GM19351 (cell line): Measurements from ENCODE around the gene TAB2.

Experiments used
- ATAC-seq: cut with Tn5 transposase; IDR thresholded peaks from one replicate; pipeline ENCODE4 v1.9.1; 2021; ENCODE audit warnings: mild to moderate bottlenecking, moderate library complexity; ENCODE audit not compliant: unreplicated experiment

The TAB2 gene

DNA sequence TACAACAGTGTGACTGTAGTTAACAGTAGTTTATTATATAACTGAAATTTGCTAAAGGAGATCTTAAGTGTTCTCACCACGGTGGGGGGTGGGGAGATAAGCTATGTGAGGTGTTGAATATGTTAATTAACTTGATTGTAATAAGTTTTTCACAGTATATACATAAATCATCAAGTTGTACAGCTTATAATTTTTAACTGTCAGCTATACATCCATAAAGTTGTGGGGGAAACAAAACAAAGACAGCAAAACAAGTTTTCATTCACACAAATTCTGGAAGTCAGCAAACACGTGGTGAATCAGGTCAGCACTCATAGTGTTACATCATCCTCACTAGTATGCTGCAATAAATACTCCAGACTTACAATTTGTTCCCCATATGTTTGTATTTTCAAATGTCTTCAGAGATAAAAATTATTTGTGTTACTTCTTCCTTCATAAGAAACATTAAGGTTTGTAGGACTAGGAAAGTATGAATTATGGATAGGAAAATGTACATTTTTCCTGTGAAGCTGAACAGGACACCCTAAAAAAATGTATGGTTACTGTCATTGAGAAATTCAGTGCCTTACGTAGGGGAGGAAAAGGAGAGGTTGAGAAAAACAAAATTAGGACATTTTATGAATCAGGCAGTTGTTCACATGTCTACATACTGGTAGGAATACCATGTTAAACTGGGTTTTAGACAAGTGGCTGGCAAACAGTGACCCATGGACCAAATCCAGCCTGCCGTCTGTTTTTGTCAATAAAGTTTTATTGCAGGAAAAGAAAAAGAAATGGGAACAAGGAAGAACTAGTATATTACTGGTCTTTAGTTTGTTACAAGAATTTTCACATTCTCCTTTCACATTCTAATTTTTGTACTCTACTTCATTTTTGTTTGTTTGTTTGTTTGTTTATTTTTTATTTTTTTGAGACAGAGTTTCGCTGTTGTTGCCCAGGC lies 88.6 kb downstream of the TAB2 start:
- no peak for ATAC-seq

DNA sequence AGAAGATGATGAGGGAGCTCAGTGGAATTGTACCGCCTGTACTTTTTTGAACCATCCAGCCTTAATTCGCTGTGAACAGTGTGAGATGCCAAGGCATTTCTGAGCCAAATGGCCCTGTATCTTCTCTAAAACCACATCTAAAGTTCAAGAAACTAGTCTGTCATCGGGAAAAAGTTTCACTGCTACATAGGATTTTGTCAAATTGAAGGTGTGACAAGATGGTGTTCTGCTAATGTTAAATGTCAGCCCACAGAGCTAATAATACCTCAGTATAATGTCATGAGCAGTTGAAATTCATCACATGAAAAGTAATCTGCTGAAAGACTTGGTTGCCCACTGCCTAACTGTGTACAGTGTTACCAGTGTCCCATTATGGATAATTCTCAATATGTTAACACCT lies 92.1 kb downstream of the TAB2 start:
- no peak for ATAC-seq

DNA sequence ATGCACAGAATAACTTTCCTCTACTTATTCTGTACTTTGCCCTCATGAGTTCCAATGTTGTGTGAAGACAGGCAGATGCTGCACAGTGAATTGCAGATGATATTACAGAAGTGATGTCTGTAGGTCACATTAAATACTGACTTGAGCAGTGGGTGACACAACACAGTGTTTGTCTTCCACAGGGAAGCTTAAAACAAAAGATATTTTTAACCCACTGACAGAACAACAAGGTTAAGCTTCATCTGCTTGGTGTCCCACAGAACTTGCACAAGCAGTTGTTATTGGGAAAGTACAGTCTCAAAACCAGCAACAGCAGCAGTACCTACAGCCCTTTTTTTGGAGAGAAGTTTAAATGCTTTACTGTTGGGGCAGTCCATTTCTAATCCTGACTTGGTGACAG lies 93.0 kb downstream of the TAB2 start:
- no peak for ATAC-seq

DNA sequence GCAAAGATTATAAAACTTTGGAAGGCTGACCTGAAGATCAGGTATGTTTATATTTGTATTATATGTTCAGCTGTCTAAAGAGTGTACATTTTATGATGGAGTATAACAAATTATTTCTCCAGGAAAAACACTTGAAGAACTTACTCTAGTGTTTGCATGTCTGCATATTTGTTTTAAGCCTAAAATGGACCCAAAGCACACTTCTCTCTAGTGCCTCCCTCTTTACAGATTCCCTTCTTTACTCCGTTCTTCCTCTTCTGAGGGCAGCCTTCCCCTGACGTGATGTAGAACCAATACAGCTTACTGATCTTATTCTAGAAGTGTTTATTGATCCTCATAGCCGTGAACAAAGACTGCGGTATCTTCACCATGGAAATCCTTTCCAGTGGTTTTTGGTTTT lies 96.5 kb downstream of the TAB2 start:
- no peak for ATAC-seq

DNA sequence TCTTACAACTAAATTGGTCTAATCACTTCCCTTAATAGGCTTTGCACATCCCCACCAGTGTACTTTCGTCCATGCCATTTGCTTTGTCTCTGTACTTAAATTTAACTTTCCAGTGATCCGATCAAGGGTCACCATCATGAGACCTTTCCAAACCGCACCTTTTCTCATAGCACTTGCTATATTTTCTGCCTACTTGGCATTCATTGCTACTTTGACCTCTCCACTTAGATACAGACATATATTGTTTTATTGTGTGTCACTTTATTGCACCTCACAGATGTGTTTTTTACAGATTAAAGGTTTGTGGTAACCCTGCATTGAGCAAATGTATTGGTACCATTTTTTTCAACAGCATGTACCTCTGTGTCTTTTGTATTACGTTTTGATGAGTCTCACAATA lies 97.3 kb downstream of the TAB2 start:
- ATAC-seq = no peak

DNA sequence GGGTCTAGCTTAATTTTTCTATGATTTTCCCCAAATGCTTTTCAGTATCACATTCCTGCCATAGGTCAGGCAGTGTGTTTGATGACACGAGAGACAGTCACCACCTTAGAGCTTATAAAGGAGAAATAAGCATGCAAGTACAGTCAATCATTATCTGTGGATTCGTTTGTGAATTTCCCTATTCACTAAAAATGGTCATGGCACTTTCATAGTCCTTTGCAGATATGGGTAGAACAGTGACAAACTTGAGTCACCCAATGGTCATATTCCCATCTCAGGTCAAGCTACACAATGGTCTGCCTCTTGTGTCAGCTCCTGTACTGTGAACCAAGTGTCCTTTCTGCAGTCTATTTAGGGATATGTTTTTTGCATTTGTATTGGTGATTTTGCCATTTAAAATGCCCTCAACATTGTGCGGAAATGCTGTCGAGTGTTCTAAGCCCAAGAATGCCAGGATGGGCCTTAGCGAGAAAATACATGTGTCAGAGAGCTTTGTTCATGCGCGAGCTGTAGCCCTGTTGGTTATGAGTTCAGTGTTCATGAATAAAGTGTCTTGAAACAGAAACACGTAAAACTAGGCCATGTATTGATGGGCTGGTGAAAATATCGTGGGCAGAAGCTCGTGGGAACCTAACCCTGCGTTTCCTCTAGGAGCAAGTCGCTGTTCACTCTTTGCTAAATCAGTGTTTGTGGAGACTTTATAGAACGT lies 102.3 kb downstream of the TAB2 start:
- ATAC-seq = no peak

DNA sequence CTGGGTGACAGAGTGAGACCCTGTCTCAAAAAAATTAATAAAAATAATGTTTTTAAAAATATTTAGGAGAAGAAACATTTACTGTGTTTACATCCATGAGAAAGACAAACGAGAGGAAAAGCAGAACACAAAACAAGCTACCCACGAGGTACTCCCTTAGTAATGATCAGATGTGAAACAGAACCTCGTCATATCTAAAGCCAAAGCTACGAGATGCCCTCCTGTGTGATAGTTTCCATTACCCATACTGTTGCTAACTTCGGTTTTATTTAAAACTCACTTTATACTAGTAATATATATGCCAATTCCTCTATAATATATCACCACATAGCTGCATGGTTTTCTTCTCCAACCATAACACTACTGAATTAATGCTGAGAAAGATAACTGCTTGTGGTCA lies 103.6 kb downstream of the TAB2 start:
- no peak for ATAC-seq

DNA sequence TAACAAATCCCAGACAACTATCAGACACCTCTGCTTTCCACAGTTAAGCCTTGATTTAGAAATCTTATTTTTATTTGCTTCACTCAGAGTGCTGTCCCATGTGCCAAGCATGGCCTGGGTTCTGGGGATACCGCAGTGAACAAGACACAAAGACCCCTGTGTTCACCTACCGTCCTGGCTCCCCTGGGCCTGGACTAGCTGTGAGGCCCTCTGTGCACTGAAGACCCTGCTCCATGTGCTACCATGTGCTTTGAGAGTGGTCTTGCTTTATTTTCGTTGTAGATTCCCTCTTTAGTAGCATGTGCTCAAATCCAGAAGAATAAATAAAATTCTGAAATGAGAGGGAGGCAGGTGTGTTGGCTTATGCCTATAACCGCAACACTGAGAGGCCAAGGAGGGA lies 105.1 kb downstream of the TAB2 start:
- no peak for ATAC-seq

DNA sequence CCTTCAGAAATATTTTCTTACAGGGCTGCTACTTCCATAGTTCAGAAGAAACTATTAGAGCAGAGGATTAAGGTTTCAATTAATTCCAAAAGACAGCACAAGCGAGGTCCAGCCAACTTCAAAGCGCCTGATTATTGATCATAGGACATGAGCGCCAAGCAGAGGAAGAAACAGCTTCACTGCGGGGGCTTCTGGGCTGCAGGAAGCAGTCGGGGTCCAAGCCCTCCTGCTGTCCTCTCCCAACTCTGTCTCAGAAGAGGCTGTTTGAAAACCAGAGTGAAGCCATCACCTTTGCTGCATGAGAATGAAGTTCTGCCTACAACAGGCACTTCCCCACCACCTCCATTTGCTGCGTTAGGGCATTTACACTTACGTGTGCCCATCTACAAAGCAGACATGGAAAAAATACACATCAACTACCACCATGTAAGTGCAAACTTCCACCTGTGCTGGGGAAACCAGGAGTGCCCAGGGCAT lies 106.5 kb downstream of the TAB2 start:
- ATAC-seq = no peak

DNA sequence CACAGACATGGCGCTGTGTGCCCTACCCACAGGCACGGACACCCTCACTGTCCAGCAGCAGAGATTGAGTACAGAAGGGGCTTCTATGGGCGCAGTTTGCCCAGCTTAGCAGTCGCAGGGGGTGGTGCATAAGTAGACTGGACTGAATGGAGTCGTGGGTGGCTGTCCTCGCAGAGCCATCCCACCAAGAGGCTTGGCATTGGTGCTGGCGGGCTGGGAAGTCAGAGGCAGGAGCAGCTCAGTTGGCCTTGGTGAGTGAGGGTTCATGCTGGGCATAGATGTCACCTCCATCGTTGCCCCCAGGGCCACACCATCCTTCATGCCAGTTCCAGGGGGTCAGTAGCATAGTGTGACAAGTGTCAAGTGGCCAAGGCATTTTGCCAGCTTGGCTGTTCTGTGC lies 107.7 kb downstream of the TAB2 start:
- ATAC-seq = no peak

DNA sequence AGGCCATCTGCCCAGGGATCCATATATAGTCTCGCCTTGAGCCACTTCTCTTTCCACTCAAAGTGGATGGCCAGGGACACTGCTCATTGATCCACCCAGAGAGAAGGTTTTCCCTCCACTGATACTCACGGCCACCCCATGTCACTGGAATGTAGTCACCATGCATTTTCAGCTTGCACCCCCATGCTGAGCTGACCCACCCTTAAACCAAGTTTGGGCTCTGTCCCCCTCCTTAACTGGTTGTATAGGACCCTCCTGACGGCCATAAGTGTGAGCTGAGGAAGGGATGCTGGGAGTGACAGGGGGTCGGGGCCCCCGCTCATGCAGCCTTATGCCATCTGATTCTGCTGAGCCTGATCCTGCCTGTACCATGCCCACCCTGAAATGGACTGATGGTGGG lies 108.2 kb downstream of the TAB2 start:
- no peak for ATAC-seq

DNA sequence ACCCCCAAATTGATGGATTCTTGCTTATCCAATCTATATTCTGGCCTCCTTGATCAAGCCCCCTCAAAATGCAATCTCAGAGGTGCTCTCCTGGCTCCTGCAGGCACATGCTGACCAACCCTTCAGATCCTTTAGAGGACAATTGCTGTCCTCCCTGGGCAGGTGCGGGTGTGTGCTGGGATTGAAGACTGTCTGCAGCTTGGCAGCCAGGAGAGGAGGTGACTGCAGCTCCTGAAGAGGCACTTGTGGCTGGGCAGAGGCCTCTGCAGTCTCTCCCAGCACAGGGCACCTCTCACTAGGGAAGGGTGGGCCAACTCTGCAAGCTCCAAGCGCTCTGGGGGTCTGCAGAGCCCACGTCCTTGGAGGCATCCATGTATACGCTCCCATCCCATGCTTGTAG lies 111.1 kb downstream of the TAB2 start:
- ATAC-seq = no peak

DNA sequence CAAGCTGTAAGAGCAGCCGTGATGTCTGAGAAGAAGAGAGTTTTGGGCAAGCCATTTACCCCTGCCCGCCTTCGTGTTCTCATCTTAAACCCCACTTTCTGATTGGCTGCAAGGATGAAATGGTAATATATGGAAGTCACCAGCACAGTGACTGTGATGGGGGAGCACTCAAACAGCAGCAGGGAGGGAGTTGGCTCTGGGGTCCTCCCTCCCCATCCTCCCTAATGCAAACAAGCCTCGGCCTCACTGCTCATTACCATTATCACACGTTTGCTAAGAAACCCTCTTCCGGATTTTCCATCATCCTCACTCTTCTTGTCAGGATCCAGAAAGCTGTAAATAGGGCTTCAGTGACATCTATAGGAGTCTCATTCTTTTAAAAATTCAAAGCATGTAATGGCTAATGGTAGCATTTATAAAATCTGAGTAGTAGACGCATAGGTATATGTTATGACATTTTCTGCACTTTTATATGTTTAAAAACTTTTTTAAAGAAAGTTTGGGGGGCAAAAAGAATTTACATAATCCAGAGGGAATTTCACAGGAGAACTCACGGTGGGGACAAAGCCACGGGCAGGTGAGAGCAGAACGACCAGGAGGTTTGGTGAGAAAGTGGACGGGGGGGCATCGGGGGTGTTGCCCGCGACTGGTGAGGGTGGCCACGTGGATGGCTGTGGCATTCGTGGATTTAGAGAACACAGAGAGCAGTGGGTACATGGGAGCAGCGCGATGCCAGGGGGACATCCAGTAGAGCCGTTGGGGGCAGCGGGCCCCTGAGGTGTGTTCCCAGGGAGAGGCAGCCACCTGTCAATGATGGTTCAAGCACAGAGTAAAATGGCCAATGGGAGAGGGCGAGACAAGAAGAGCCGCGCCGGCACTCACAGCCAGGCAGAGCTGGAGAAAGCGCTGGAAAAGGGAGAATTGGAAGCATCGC lies 112.2 kb downstream of the TAB2 start:
- no peak for ATAC-seq

DNA sequence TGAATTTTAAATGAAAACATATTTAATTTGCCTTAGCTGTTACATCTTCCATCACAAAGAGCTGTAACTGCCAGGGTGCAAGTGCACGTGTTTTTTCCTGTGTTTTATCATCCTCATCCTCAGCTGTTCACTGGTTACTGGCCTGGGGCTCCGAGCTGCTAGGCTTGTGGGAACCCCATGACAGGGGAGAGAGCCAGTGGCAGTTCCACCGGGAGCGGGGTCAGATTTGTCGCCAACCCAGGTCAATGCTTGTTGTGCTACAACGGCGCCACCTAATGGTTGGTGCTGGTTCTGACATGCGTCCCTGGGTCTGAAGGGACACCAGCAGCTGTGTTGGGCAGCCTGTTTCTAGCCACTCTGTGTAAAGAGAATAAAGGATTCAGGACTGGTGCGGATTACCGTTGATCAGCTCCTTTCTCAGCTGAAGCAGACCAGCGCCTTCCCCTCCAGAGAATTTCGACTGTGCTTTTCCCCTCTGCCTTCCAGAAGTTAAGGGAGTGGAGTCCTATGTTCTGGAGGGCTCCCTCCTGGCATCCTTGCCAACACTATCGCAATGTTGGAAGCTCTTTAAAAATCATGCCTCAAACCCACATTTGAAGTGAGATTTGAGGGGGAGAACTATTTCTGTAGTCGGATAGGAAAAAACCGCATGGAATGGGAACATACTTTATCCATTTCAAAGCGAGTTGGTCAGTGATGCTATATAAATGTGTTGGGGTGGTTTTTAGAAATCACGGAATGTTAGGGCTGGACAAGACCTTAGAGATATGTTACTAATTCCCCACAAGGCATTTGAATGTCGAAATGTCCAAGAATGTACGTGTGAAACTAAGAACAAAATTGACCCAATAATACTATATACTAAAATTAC lies 114.6 kb downstream of the TAB2 start:
- ATAC-seq = peak; percentile 96

DNA sequence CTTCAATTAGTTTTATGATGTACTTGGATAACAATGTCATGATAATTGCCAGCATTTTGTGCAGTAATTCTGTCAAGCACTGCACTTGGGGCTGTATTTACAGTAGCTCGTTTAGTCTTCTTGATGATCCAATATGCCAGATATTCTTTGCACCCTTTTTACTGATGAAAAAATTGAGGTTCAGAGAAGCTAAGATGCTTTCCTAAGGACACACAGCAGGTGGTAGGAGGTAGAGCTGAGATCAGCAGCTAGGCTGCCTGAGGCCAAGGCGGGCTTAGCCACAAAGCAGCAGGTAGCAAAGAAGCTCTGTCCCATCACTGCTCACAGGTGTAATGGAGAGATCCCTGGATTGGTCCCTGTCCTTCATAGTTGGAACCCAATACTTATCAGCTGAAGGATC lies 115.9 kb downstream of the TAB2 start:
- ATAC-seq = no peak

DNA sequence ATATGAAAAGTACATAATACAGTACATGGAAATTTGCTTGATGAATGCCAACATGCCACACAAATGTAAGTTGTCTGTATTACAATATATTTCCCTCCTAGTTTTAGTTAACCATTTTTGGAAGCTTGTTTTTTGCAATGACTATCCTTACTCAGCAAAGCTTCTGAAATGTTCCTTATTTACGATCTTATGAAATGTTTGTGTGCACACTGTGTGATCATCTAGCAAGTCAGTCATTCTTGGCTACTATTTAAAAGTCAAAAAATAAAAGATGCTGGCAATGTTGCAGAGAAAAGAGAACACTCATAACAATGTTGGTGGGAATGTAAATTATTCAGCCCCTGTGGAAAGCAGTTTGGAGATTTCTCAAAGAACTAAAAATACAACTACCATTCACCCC lies 116.4 kb downstream of the TAB2 start:
- ATAC-seq = no peak

DNA sequence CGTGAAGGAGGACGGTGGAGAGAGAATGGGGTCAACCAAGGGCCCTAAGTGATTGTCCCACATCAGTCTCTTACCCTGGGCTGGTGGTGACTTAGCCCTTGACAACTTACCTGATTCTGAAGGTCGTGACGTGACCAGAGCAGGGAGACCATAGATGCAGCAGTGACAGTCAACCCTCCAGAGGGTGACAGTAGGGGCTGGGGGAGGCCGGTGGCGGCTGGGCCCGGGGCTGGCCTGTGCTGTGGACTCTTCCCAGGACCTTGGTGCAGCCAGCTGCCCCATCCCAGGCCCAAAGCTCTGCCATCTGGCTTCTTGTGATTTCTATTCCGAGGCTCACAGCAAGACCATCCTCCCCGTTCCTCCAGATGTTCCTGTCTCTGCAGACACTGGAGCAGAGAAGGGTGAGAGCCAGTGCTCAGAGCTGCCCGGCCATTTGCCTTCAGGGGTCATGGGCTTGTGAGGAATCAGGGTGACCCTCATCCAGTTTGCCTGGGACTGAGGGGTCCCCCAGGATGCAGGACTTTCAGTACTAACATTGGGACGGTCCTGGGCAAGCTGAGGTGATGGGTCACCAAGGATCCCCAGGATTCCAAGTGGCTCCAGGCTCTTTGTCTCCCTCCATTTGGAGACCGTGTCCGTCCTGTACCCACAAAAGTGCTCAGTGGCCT lies 118.5 kb downstream of the TAB2 start:
- ATAC-seq = no peak

DNA sequence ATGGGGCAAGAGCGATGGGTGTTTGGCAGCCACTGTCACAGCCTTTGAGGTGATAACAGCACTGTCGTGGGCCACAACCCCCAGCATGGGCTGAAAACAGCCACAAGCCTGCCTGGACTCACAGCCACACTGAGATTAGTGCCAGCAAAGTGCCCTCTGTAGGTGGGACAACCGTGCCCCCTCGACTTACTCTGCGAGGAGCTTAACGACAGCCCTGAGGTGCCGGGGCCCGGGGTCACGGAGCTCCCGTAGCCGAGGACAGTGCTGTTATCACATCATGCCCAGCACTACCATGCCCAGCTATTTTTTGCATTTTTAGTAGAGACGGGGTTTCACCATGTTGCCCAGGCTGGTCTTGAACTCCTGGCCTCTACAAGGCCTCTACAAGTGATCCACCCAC lies 119.1 kb downstream of the TAB2 start:
- ATAC-seq = no peak

DNA sequence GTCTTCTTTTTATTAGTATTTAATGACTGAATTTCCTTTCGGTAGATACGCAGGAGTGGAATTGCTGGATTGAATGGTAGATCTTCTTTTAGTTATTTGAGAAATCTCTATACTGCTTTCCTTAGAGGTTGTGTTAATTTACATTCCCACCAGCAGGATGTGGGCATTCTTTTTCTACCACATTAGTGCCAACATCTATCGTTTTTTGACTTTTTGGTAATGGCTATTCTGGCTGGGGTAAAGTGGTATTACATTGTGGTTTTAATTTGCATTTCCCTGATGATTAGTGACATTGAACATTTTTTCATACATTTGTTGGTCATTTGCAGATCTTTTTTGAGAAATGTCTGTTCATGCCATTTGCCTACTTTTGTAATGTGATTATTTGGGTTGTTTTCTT lies 119.7 kb downstream of the TAB2 start:
- no peak for ATAC-seq

DNA sequence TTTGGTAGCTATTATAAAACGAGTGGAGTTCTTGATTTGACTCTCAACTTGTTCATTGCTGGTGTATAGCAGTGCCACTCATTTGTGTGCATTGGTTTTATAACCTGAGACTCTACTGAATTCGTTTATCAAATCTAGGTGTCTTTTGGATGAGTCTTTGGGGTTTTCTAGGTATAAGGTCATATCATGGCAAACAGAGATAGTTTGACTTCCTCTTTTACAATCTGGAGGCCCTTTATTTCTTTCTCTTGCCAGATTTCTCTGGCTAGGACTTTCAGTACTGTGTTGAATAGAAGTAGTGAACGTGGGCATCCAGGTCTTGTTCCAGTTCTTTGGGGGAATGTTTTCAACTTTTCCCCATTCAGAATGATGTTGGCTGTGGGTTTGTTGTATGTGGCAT lies 121.3 kb downstream of the TAB2 start:
- ATAC-seq = peak; percentile 61
